GM08714 (cell line): ENCODE measurements around the gene CCDC149.

Source experiments
- H3K4me3 ChIP-seq: fragments of 200-500 bp; sonication (Bioruptor generic); 2 replicates; pipeline ENCODE4 v1.5.1; 2014; ENCODE audit warnings: mild to moderate bottlenecking, low read length, inconsistent platforms
- ZNF274 ChIP-seq: IDR thresholded peaks from 2 replicates; pipeline ENCODE4 v1.6.1; 2012; ENCODE audit warnings: mild to moderate bottlenecking, low read depth, low read length

CCDC149 gene

DNA sequence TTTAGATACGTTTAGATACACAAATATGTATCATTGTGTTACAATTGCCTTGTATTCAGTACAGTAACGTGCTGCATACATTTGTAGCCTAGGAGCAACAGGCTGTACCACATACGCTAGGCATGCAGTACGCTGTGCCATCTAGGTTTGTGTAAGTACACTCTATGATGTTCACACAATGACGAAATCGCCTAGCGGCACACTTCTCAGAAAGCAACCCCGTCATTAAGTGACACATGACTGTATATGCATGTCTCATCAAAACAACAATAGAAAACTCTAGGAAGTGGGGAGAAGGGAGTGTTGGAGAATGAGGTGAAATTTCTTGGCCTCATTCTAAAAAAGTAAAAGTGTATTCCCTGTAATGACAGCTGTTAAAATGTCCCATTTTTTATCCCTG lies 32.7 kb downstream of the CCDC149 start:
- TF ChIP-seq ZNF274: no peak
- H3K4me3 ChIP-seq: no peak overlapping the region

DNA sequence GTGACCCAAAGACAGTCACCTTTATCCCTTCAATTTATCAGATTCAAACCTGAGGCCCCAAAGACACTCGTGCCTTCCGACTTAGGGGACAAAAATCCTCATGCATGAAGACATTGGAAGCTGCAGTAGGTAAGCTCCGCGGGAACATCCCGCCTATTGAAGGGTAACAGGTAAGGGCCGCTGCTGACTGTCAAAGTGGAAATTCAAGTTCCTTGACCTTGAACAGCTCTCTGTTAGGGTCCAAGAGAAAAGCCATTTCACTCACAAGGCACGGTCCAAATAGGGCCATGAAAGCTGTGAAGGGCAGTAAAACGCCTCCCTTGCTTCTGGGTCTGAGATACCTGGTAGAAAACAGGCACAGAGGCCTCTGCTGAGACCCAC lies 34.2 kb downstream of the CCDC149 start:
- H3K4me3 ChIP-seq: no peak overlapping the region
- no peak for TF ChIP-seq ZNF274

DNA sequence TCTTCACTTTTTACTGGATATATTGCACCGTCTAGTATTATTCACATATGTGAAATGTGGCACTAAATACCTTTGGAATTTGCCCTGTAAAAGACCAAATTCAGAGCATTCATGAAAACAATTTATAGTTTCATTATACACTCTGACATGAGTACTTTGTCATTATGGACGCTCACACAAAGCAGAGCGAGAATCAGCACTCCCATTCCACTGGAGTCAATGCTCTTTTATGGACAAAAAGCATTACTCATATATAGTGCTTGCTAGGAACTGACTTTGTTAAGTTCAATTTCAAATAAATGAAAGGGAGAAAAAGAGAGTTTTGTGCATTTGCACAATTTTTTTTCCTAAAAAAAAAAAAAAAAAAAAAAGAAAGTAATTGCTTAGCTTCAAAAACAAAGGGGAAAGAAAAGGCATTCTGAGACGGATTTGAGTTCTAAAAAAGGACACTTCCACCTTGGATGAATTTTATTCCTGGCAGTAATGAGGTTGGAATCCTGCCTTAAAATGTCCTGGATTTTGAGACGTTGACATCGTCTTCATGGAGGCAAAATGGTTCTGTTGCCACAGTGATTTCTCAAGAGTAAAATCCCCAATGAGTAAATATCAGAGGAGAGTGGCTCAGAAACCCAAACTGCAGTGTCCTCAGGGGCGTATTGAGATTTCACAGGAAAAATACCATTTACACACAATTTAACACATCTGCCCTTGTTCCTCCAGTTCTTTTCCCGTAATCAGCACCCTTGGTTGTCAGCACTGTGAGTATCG lies 34.8 kb downstream of the CCDC149 start:
- TF ChIP-seq ZNF274: no peak
- H3K4me3 ChIP-seq: no peak overlapping the region

DNA sequence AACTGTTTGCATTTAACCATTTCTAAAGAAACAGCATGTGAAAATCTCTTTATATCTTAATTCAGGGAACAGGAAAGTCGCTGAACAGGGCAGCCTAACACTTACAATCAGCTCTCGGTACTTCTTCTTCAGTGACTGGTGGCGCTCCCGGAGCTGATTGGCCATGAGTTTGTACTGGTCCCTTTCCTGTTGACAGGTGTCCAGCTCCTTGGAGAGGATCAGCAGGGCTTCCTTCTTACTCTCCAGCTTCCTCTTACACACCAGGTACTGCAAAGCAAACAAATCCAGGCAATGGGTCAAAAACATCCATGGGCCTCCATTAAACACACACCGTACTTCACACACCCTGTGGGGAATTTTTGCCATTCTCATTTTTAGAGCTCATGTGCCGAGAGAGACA lies 36.4 kb downstream of the CCDC149 start:
- H3K4me3 ChIP-seq: no peak overlapping the region
- no peak for TF ChIP-seq ZNF274

DNA sequence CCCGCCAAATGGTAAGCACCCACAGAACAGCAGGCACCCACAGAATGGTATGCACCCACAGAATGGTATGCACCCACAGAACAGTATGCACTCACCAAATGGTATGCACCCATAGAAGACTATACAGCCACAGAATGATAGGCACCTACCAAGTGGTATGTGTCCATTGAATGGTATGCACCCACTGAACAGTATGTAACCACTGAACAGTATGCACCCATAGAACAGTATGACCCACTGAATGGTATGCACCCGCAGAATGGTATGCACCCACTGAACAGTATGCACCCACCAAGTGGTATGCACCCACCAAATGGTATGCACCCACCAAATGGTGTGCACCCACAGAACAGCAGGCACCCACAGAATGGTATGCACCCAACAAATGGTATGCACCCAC lies 40.1 kb downstream of the CCDC149 start:
- TF ChIP-seq ZNF274: no peak
- H3K4me3 ChIP-seq: no peak overlapping the region

DNA sequence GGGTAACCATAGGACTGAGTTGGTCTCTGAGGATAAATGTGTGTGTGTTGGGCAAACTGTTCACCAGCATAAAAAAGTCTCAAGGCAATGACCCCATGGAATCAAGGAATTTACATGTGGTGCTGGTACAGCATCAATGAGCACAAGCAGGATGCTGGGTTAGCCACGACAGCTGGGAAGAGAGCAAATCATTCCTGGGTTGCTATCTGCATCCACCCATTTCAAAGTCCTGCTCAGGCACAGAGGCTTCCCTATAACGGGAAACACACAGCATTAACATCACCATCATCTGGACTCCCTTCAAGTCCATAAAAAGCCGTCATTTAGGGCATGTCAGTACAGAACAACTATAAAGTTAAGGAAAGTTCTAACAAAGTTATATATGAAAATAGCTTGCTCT lies 41.6 kb downstream of the CCDC149 start:
- no peak overlapping the region for H3K4me3 ChIP-seq
- TF ChIP-seq ZNF274: no peak

DNA sequence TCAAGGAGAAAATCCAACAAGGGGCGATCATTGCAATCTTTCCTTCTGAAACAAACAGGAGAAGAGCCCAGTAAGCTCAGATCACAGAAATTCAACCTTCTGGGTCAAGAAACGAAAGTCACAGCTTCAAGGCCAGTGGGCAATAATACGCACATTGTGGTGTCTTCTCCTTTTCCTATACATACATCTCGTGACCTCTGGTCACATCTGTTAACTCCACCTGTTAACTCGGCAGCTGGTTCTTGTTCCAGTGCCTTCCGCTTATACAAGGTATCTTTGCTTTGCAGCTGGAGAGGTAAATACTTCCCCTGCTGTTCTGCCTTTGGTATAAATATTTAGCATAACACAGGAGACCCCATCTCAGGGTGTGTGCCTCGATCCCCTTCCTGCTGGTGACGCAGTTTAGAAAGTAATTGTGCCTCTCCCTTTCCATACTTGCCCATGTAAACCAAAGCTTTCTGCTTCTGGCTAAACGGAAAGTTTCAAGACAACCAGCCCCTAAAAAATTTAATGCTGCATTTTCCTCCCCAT lies 45.0 kb downstream of the CCDC149 start:
- TF ChIP-seq ZNF274: no peak
- no peak overlapping the region for H3K4me3 ChIP-seq

DNA sequence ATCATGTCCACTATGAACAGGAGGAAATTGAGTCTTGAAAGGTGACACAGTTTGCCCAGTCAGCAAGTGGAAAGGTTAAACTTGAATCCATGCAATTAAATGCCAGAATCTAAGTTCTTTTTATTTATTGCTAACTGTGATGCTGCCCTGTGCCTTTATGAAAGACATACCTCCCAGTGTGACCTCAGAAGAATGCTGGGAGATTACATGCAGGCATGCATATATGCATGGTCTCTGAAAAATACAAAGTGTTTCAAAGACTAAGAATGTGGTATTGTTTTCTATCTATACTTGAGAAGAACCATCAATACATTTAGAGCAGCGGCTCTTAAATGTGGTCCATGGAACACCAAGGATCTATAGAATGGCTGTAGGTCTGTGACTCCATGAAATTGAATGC lies 45.6 kb downstream of the CCDC149 start:
- H3K4me3 ChIP-seq: no peak overlapping the region
- TF ChIP-seq ZNF274: no peak

DNA sequence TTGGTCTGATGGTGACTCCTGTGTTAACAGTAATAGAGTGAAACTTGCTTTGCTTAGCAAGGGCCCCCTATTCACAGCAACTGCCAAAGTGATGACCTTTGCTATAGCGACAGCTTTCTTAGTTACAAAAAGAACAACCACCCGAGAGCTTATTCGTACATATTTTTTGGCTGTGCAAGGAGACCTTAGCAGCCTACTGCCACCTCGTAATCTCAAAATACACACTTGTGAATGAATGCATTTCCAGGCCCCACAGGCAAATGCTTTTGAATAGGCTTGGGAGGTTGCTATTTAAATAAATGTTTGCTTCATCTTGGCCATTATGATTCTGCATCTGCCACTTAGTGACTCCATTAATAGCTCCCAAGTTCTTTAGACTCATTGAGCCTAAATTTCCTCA lies 47.4 kb downstream of the CCDC149 start:
- no peak overlapping the region for H3K4me3 ChIP-seq
- TF ChIP-seq ZNF274: no peak

DNA sequence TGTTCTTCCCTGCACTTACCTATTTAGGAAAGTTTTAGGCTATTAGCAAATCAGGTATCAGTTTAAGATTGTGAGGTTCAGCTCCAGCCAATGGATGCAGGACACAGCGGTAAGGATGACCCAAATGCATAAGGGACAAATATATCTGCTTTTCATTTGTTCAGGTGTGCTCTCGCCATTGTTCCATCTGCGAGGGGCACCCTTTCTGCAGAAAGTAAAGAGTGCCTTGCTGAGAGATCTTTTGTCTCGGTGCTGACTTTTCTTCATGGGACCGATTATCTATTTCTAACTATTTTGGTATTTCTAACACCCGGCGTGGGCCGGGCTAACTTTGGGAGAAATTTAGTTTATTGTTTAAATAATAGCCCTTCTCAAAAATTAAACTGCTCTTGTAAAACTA lies 49.0 kb downstream of the CCDC149 start:
- no peak overlapping the region for H3K4me3 ChIP-seq
- TF ChIP-seq ZNF274: no peak

DNA sequence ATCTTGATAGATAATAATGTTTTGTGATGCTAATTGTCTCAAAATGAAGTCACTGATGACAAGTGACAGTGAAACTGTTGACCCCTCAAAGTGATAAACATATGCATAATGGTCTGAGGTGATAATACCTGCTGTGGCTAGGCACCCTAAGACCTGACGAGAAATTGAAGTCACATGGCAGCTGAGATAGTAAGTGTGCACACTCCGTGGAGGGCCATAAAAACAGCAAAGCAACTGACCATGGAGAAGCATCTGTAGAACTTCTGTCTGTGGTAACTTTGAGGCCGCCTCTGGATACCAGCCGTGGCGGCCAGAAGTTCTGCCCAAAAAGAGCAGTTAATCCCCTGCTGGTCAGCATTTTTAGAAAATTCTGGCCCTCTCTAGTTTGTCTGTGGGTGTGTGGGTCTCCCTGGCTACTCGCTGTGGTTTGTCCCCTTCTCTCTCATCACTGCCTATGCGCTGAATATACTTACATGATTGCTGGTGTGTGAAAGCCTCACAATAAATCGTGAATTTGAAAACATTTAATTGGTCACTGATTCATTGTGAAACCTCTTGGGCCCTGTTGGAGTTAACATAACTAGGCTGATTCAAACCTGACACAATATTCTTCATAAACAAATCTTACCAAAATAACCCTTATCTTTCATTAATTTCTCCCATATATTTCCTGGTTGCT lies 50.6 kb downstream of the CCDC149 start:
- no peak for TF ChIP-seq ZNF274
- H3K4me3 ChIP-seq: no peak overlapping the region

DNA sequence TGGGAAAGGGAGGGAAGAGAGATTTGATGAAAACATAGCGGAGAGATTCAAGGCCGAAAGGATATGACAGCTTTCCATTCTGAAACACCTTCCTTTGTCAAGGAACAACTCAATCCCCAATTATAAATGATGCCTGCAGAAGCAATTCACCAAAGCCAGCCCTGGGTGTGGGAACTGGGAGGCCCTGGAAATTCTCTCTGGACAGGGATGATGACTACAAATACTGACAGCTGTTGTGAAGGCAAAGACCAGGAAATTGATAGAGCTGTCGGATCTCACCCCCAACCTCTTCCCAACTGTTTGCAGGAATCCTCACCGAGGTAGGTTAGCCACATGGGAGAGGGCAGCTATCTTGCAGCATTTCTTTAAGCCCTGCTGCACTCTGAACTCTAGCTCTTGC lies 54.3 kb downstream of the CCDC149 start:
- no peak for TF ChIP-seq ZNF274
- no peak overlapping the region for H3K4me3 ChIP-seq

DNA sequence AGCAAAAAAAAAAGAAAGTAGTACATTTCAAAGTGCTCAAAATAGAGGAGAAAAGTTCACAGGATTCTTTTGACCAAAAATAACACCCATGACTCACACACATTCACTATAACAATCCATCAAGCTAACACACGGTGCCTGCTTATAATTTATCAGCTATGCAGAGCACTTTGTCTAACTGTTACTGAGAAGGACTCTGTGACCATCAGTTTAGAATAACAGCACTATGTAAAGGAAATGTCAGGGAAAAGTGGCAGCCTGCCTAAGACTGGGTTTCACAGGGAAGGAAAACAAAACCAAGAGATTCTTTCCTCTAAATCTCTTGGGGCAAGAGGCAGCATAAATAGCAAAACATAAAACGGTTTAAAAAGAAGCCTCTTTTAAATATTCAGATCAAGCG lies 54.8 kb downstream of the CCDC149 start:
- no peak for TF ChIP-seq ZNF274
- no peak overlapping the region for H3K4me3 ChIP-seq

DNA sequence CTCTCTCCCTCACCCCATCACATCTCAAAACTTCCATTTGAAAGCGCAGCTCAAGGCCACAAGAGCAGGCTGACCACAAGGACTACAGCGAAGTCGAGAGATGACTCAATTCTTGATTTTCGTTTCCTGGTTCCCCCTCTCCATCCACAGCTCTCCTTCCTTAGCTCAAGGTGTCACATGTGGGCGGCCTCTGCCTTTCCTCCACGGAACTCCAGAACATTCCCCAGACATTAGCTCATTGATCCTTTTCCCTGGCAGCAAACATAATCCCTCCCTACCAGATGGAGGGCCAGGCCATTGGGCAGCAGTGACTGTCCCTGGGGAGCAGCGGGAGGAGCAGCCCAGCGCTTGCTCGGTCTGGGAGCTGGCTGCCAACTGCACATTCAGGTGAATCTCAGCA lies 56.3 kb downstream of the CCDC149 start:
- no peak overlapping the region for H3K4me3 ChIP-seq
- no peak for TF ChIP-seq ZNF274

DNA sequence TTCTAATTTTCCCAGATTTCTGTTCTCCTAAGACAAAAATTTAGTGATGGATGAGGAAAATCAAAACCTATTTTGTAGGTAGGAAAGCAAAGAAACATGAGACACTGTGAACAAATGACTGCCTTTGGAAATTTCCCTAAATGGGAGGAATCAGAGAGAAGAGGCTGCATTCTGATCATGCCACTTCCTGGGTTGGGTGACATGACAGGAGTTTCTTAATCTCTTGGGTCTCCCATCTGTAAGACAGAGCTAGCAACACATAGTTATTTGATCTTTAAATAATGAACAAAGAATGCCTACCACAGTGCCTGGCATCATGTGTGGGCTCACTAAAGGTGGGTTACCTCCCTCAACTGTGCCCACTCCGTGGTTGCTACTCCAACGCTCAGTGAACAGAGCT lies 57.1 kb downstream of the CCDC149 start:
- no peak for TF ChIP-seq ZNF274
- no peak overlapping the region for H3K4me3 ChIP-seq
